ENCODE data around the gene CHCHD10.

GRCh38 chr22:23716811-23717801 lies 50.7 kb downstream of the CHCHD10 start:
- TF ChIP-seq POLR2A (IDR thresholded peaks at IDR 0.05) = no peak
- no peak for TF ChIP-seq CTCF (IDR thresholded peaks at IDR 0.05)
- peak in 2 of 3 donors; percentile 38 to 41 for TF ChIP-seq POLR2AphosphoS5 (IDR thresholded peaks at IDR 0.05)
- TF ChIP-seq EP300 (IDR thresholded peaks at IDR 0.05) = no peak
